H9 (cell line): ENCODE data around the gene TMEM145. TPM values are rescaled to one million over a fixed set of nuclear protein-coding genes. Genes with fewer than 3 reads are reported as not detected.

Source experiments
- DNase-seq: peaks from one replicate; pipeline ENCODE4 v3.0.0-alpha.2; 2017
- H2AFZ ChIP-seq: one replicate; pipeline ENCODE4 v1.6.1; 2013; ENCODE audit warnings: mild to moderate bottlenecking, low read length, control low read depth, moderate library complexity
- H2AK5ac ChIP-seq: 2 replicates; pipeline ENCODE4 v1.6.1; 2013; ENCODE audit warnings: low read length, control low read depth, mixed read lengths; ENCODE audit not compliant: insufficient read length
- H2BK120ac ChIP-seq: one replicate; pipeline ENCODE4 v1.6.1; 2013; ENCODE audit warnings: low read depth, mild to moderate bottlenecking, low read length, control low read depth, inconsistent platforms; ENCODE audit not compliant: poor library complexity, severe bottlenecking
- H2BK12ac ChIP-seq: 2 replicates; pipeline ENCODE4 v1.6.1; 2013; ENCODE audit warnings: low read length, control low read depth, mixed read lengths, low read depth; ENCODE audit not compliant: insufficient read length
- H2BK15ac ChIP-seq: 2 replicates; pipeline ENCODE4 v1.6.1; 2013; ENCODE audit warnings: low read depth, low read length, control low read depth
- H2BK20ac ChIP-seq: one replicate; pipeline ENCODE4 v1.6.1; 2013; ENCODE audit warnings: low read depth, mild to moderate bottlenecking, low read length, control low read depth, inconsistent platforms; ENCODE audit not compliant: poor library complexity, severe bottlenecking
- H2BK5ac ChIP-seq: 2 replicates; pipeline ENCODE4 v1.6.1; 2013; ENCODE audit warnings: low read length, control low read depth, mixed read lengths; ENCODE audit not compliant: insufficient read length
- H3K14ac ChIP-seq: 2 replicates; pipeline ENCODE4 v1.6.1; 2013; ENCODE audit warnings: low read length, control low read depth; ENCODE audit not compliant: insufficient read depth
- H3K18ac ChIP-seq: 2 replicates; pipeline ENCODE4 v1.6.1; 2013; ENCODE audit warnings: low read depth, mild to moderate bottlenecking, mixed read lengths, low read length, control low read depth; ENCODE audit not compliant: insufficient read length
- H3K23ac ChIP-seq: 2 replicates; pipeline ENCODE4 v1.6.1; 2013; ENCODE audit warnings: low read length, control low read depth, mixed read lengths, low read depth; ENCODE audit not compliant: insufficient read length
- H3K23me2 ChIP-seq: 2 replicates; pipeline ENCODE4 v1.6.1; 2013; ENCODE audit warnings: low read depth, mild to moderate bottlenecking, mixed read lengths, low read length, control low read depth; ENCODE audit not compliant: insufficient read length, poor library complexity, severe bottlenecking
- H3K27ac ChIP-seq: 2 replicates; pipeline ENCODE4 v1.5.1; 2013; ENCODE audit warnings: low read length, control low read depth, mixed read lengths, low read depth; ENCODE audit not compliant: insufficient read length
- H3K27me3 ChIP-seq: 2 replicates; pipeline ENCODE4 v1.6.1; 2013; ENCODE audit warnings: low read length, control low read depth, inconsistent platforms; ENCODE audit not compliant: insufficient read depth
- H3K4ac ChIP-seq: 2 replicates; pipeline ENCODE4 v1.6.1; 2013; ENCODE audit warnings: low read depth, mild to moderate bottlenecking, control low read depth, inconsistent platforms, low read length, moderate library complexity
- H3K4me1 ChIP-seq: 2 replicates; pipeline ENCODE4 v1.6.1; 2013; ENCODE audit warnings: low read length, control low read depth, inconsistent platforms; ENCODE audit not compliant: insufficient read depth
- H3K4me2 ChIP-seq: 2 replicates; pipeline ENCODE4 v1.6.1; 2013; ENCODE audit warnings: low read length, control low read depth, mixed read lengths; ENCODE audit not compliant: insufficient read length, insufficient read depth
- H3K56ac ChIP-seq: 2 replicates; pipeline ENCODE4 v1.6.1; 2013; ENCODE audit warnings: low read depth, mild to moderate bottlenecking, mixed read lengths, low read length, control low read depth; ENCODE audit not compliant: insufficient read length
- H3K79me1 ChIP-seq: 2 replicates; pipeline ENCODE4 v1.6.1; 2013; ENCODE audit warnings: low read depth, mild to moderate bottlenecking, moderate library complexity, low read length, control low read depth, inconsistent platforms; ENCODE audit not compliant: insufficient read depth, poor library complexity, severe bottlenecking
- H3K79me2 ChIP-seq: 2 replicates; pipeline ENCODE4 v1.6.1; 2013; ENCODE audit warnings: low read length, control low read depth, inconsistent platforms; ENCODE audit not compliant: insufficient read depth
- H3K9ac ChIP-seq: 2 replicates; pipeline ENCODE4 v1.6.1; 2013; ENCODE audit warnings: low read length, control low read depth, mixed read lengths; ENCODE audit not compliant: insufficient read length; ENCODE audit errors: extremely low read depth
- H3K9me3 ChIP-seq: one replicate; pipeline ENCODE4 v1.6.1; 2013; ENCODE audit warnings: low read depth, low read length, inconsistent platforms; ENCODE audit not compliant: control insufficient read depth
- H3T11ph ChIP-seq: one replicate; pipeline ENCODE4 v1.6.1; 2013; ENCODE audit warnings: mild to moderate bottlenecking, low read length, control low read depth, inconsistent platforms
- H4K20me1 ChIP-seq: one replicate; pipeline ENCODE4 v1.6.1; 2013; ENCODE audit not compliant: control insufficient read depth, insufficient read length, insufficient read depth
- H4K5ac ChIP-seq: 2 replicates; pipeline ENCODE4 v1.6.1; 2013; ENCODE audit warnings: low read depth, mild to moderate bottlenecking, mixed read lengths, low read length, control low read depth; ENCODE audit not compliant: insufficient read length
- H4K8ac ChIP-seq: replicated peaks from 2 replicates; pipeline ENCODE4 v1.6.1; 2013; ENCODE audit warnings: low read length, control low read depth, mixed read lengths, low read depth; ENCODE audit not compliant: insufficient read length
- H4K91ac ChIP-seq: 2 replicates; pipeline ENCODE4 v1.6.1; 2013; ENCODE audit warnings: low read depth, mild to moderate bottlenecking, moderate library complexity, mixed read lengths, low read length, control low read depth; ENCODE audit not compliant: insufficient read length
- H3K27ac Mint-ChIP-seq, 3 experiments: 2 replicates in 2 of 3; 3 replicates in 1 of 3; pipeline ENCODE4 v1.8.0; 2020 to 2021; ENCODE audit warnings: mixed read lengths in 3 of 3, mild to moderate bottlenecking in 1 of 3, moderate library complexity in 1 of 3
- H3K27me3 Mint-ChIP-seq: 2 replicates; pipeline ENCODE4 v1.8.0; 2021; ENCODE audit warnings: low read depth, mild to moderate bottlenecking, moderate library complexity, mixed read lengths
- H3K36me3 Mint-ChIP-seq, 3 experiments: 2 replicates in 2 of 3; 3 replicates in 1 of 3; pipeline ENCODE4 v1.8.0; 2020 to 2021; ENCODE audit warnings: low read depth in 3 of 3, mixed read lengths in 3 of 3; ENCODE audit not compliant: insufficient read depth in 1 of 3
- H3K4me1 Mint-ChIP-seq, 2 experiments: 2 replicates each; pipeline ENCODE4 v1.8.0; 2020; ENCODE audit warnings: mixed read lengths in 2 of 2
- H3K4me3 Mint-ChIP-seq, 2 experiments: 2 replicates in 1 of 2; 3 replicates in 1 of 2; pipeline ENCODE4 v1.8.0; 2020 to 2021; ENCODE audit warnings: mild to moderate bottlenecking in 2 of 2, mixed read lengths in 2 of 2, moderate library complexity in 1 of 2
- H3K9me3 Mint-ChIP-seq, 2 experiments: 2 replicates in 1 of 2; 3 replicates in 1 of 2; pipeline ENCODE4 v1.8.0; 2020; ENCODE audit warnings: mild to moderate bottlenecking in 2 of 2, mixed read lengths in 2 of 2, moderate library complexity in 1 of 2
- WGBS: extraction: QIAGEN DNeasy Blood & Tissue Kit; methylation state at CpG from one replicate; pipeline ENCODE4 v1.1.7; 2013; ENCODE audit warnings: missing lambda C conversion rate, low lambda C conversion rate, mixed read lengths; ENCODE audit not compliant: insufficient read length; ENCODE audit errors: extremely low coverage; 5-methylcytosine and 5-hydroxymethylcytosine counted together
- total RNA-seq: library from RNA; stranded (reverse); gene quantifications from 2 replicates; pipeline ENCODE4 v1.2.1, GENCODE V29; 2021
- TF ChIP-seq, protein P1 (sequence below): fragments of 200-600 bp; sonication (generic); conservative IDR thresholded peaks from 3 replicates; pipeline ENCODE4 v1.8.0; 2021; ENCODE audit warnings: antibody characterized with exemption, mild to moderate bottlenecking

The TMEM145 gene
- total RNA-seq, 1 experiment from 2014 or later, result 4.5 TPM

DNA sequence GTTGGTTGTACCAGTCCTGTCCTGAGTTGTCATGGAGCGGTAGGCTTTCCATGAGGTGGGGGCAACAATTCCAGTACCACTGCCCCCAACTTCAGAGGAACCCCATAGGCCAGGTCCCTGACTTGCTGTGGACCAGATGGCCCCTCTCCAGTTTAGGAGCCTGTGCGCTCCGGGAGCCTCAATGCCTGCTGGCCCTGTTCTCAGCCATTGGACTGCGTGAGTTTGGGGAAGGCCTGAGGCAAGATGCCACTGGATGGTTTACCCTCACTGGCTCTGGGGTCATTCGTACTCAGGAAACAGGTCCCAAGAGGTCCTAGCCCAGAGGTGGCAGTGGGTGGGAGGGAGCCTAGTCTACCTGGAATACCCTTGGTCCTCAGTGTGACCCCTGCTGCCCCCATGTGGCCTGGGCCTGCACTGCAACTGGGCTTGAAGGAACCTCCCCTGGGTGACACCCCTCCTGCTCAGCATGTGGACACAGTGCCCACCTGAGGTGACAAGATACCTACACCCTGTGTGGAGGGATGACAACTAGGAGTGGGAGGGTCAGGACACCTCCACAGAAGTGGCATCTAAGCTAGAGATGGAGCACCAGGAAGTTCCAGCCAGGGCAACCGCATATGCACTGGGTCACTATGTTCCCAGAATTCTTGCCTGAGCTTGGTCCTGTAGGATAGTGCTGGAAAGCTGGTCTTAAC is 17.1 kb upstream of the TMEM145 start:
- no peak overlapping the region for H2BK12ac ChIP-seq
- H4K20me1 ChIP-seq, result no peaks in the 10 kb centered on the region
- peaks cover under 1% of the 10 kb centered on the region for H3K79me1 ChIP-seq
- H3K18ac ChIP-seq, result no peak overlapping the region
- H2AFZ ChIP-seq, result no peak overlapping the region
- H3K27me3 Mint-ChIP-seq, result no peaks in the 10 kb centered on the region
- H3K36me3 Mint-ChIP-seq, result peaks cover 19 to 59% (median 44%) of the 10 kb centered on the region in 3 experiments; a peak in 6 of 7 replicates
- DNase-seq, result peak; percentile 91
- no peak overlapping the region for H3K4ac ChIP-seq
- H3K14ac ChIP-seq, result no peak overlapping the region
- no peak overlapping the region for H3K4me2 ChIP-seq
- H3T11ph ChIP-seq, result no peak overlapping the region
- no peak overlapping the region for H3K56ac ChIP-seq
- H4K8ac ChIP-seq, result no peak overlapping the region
- no peaks in the 10 kb centered on the region for H3K4me1 ChIP-seq
- TF ChIP-seq, protein P1, sequence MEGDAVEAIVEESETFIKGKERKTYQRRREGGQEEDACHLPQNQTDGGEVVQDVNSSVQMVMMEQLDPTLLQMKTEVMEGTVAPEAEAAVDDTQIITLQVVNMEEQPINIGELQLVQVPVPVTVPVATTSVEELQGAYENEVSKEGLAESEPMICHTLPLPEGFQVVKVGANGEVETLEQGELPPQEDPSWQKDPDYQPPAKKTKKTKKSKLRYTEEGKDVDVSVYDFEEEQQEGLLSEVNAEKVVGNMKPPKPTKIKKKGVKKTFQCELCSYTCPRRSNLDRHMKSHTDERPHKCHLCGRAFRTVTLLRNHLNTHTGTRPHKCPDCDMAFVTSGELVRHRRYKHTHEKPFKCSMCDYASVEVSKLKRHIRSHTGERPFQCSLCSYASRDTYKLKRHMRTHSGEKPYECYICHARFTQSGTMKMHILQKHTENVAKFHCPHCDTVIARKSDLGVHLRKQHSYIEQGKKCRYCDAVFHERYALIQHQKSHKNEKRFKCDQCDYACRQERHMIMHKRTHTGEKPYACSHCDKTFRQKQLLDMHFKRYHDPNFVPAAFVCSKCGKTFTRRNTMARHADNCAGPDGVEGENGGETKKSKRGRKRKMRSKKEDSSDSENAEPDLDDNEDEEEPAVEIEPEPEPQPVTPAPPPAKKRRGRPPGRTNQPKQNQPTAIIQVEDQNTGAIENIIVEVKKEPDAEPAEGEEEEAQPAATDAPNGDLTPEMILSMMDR, result peak; percentile 88
- peaks cover 3 to 30% of the 10 kb centered on the region in 2 experiments for H3K4me1 Mint-ChIP-seq
- H3K9ac ChIP-seq, result no peak overlapping the region
- H3K79me2 ChIP-seq, result no peaks in the 10 kb centered on the region
- no peak overlapping the region for H2BK15ac ChIP-seq
- no peak overlapping the region for H3K27ac ChIP-seq
- H3K9me3 ChIP-seq, result no peaks in the 10 kb centered on the region
- H4K5ac ChIP-seq, result no peak overlapping the region
- H2BK20ac ChIP-seq, result no peak overlapping the region
- H3K9me3 Mint-ChIP-seq, result no peaks in the 10 kb centered on the region
- no peak overlapping the region for H2BK120ac ChIP-seq
- no CpG with 5 or more reads among the region's 6 CpGs for WGBS
- H3K27me3 ChIP-seq, result no peaks in the 10 kb centered on the region
- H4K91ac ChIP-seq, result no peak overlapping the region
- H2BK5ac ChIP-seq, result no peak overlapping the region
- peak overlapping the region; percentile 33 to 93 (median 64); a peak in 3 of 7 replicates for H3K27ac Mint-ChIP-seq
- H2AK5ac ChIP-seq, result no peak overlapping the region
- peaks cover 3% of the 10 kb centered on the region for H3K23me2 ChIP-seq
- H3K4me3 Mint-ChIP-seq, result no peak overlapping the region
- H3K23ac ChIP-seq, result no peak overlapping the region
